Esophagus (tissue), 2 donors: ENCODE measurements around the gene VDR. TPM values are rescaled to one million over a fixed set of nuclear protein-coding genes. Genes with fewer than 3 reads are reported as not detected.

Experiments used
- H3K27ac ChIP-seq, 2 donors: one replicate each; pipeline ENCODE4 v1.5.1; 2013; ENCODE audit warnings: low read depth in 2 of 2, mild to moderate bottlenecking in 2 of 2, inconsistent platforms in 1 of 2, low read length in 1 of 2, moderate library complexity in 1 of 2
- H3K27me3 ChIP-seq, 2 donors: one replicate each; pipeline ENCODE4 v1.6.1; 2013; ENCODE audit warnings: low read length in 2 of 2, control low read depth in 1 of 2, mild to moderate bottlenecking in 1 of 2; ENCODE audit not compliant: insufficient read depth in 2 of 2, control insufficient read depth in 1 of 2
- H3K36me3 ChIP-seq, 2 donors: one replicate each; pipeline ENCODE4 v1.6.1; 2013; ENCODE audit warnings: low read length in 1 of 2; ENCODE audit not compliant: control insufficient read depth in 2 of 2, insufficient read depth in 2 of 2
- H3K4me1 ChIP-seq, 2 donors: one replicate each; pipeline ENCODE4 v1.6.1; 2013; ENCODE audit warnings: low read length in 1 of 2; ENCODE audit not compliant: control insufficient read depth in 2 of 2, insufficient read depth in 2 of 2
- H3K4me3 ChIP-seq, 2 donors: one replicate each; pipeline ENCODE4 v1.5.1; 2013; ENCODE audit warnings: low read length in 2 of 2, mild to moderate bottlenecking in 2 of 2, low read depth in 1 of 2, moderate library complexity in 1 of 2
- H3K9me3 ChIP-seq, 2 donors: one replicate each; pipeline ENCODE4 v1.6.1; 2013; ENCODE audit warnings: mild to moderate bottlenecking in 2 of 2, low read depth in 1 of 2, low read length in 1 of 2, moderate library complexity in 1 of 2; ENCODE audit not compliant: control insufficient read depth in 2 of 2, insufficient read depth in 1 of 2
- WGBS, 2 donors: extraction: QIAGEN DNeasy Blood & Tissue Kit; methylation state at CpG; one replicate each; pipeline ENCODE4 v1.1.7; 2013; 5-methylcytosine and 5-hydroxymethylcytosine counted together
- polyA plus RNA-seq, 2 donors: library from polyadenylated mRNA; stranded (reverse); fragments of 200-250 nt; gene quantifications; one replicate each; pipeline ENCODE4 v1.2.3, GENCODE V29; 2013
- donor health status: healthy with polysubstance abuse.
- donor health status: Bipolar disorder and iron deficiency.

VDR gene
- polyA plus RNA-seq, 2 donors, result 8.8 to 10.8 TPM

GRCh38 chr12:47804171-47804570, 100.6 kb downstream of the VDR start:
- Histone ChIP-seq H3K36me3 (peaks cover 0 to 16% of the 10 kb centered on the region in 2 donors), H3K27me3 (no peaks in the 10 kb centered on the region), H3K9me3 (no peaks in the 10 kb centered on the region), H3K4me3 (no peak overlapping the region), H3K4me1 (peaks cover 12 to 40% of the 10 kb centered on the region in 2 donors), H3K27ac (peak overlapping the region in 1 of 2 donors; percentile 63)
- WGBS, 2 donors, result 67 to 75% methylated on average over 8 of the region's 8 CpGs

- 71 to 73% methylated on average over 12 of the region's 12 CpGs for WGBS, 2 donors
- Histone ChIP-seq H3K4me1 (peaks cover 6 to 33% of the 10 kb centered on the region in 2 donors), H3K9me3 (no peaks in the 10 kb centered on the region), H3K27ac (peak overlapping the region in 1 of 2 donors; percentile 23), H3K27me3 (no peaks in the 10 kb centered on the region), H3K36me3 (peaks cover 0 to 19% of the 10 kb centered on the region in 2 donors), H3K4me3 (no peak overlapping the region)
These were observed 101.5 kb downstream of the VDR start for GRCh38 chr12:47803191-47803875.

GRCh38 chr12:47802312-47802711, 102.5 kb downstream of the VDR start:
- H3K27ac ChIP-seq, result peak overlapping the region; percentile 23 to 44

GRCh38 chr12:47801904-47802246, 102.9 kb downstream of the VDR start:
- peak overlapping the region; percentile 23 to 44 for H3K27ac ChIP-seq
- H3K36me3 ChIP-seq, result peaks cover 4 to 33% of the 10 kb centered on the region in 2 donors
- H3K4me3 ChIP-seq, result no peak overlapping the region
- WGBS, 2 donors, result 57 to 67% methylated on average over 9 of the region's 9 CpGs
- H3K27me3 ChIP-seq, result no peaks in the 10 kb centered on the region
- H3K4me1 ChIP-seq, result peaks cover 4 to 31% of the 10 kb centered on the region in 2 donors
- no peaks in the 10 kb centered on the region for H3K9me3 ChIP-seq

More at GRCh38 chr12:47802312-47802711, 102.5 kb downstream of the VDR start:
- H3K9me3 ChIP-seq, result no peaks in the 10 kb centered on the region
- H3K27me3 ChIP-seq, result no peaks in the 10 kb centered on the region
- 44 to 54% methylated on average over 5 of the region's 5 CpGs for WGBS, 2 donors
- H3K4me1 ChIP-seq, result peaks cover 4 to 31% of the 10 kb centered on the region in 2 donors
- H3K36me3 ChIP-seq, result peaks cover 4 to 30% of the 10 kb centered on the region in 2 donors
- H3K4me3 ChIP-seq, result no peak overlapping the region

GRCh38 chr12:47801170-47801903, 103.5 kb downstream of the VDR start:
- no peaks in the 10 kb centered on the region for H3K27me3 ChIP-seq
- peak overlapping the region; percentile 23 to 44 for H3K27ac ChIP-seq
- WGBS, 2 donors, result 57 to 65% methylated on average over 7 of the region's 7 CpGs
- peaks cover 4 to 37% of the 10 kb centered on the region in 2 donors for H3K36me3 ChIP-seq
- no peak overlapping the region for H3K4me3 ChIP-seq
- H3K9me3 ChIP-seq, result no peaks in the 10 kb centered on the region
- H3K4me1 ChIP-seq, result peaks cover 4 to 31% of the 10 kb centered on the region in 2 donors

- no peaks in the 10 kb centered on the region for H3K27me3 ChIP-seq
- H3K4me3 ChIP-seq, result no peak overlapping the region
- no peak overlapping the region for H3K27ac ChIP-seq
- peaks cover 9 to 44% of the 10 kb centered on the region in 2 donors for H3K36me3 ChIP-seq
- WGBS, 2 donors, result 87 to 91% methylated on average over 7 of the region's 7 CpGs
- H3K4me1 ChIP-seq, result peaks cover 4 to 27% of the 10 kb centered on the region in 2 donors
- no peaks in the 10 kb centered on the region for H3K9me3 ChIP-seq
These were observed 104.2 kb downstream of the VDR start for GRCh38 chr12:47800582-47800981.

GRCh38 chr12:47799357-47799955, 105.3 kb downstream of the VDR start:
- Histone ChIP-seq H3K9me3 (no peaks in the 10 kb centered on the region), H3K4me3 (no peak overlapping the region), H3K27me3 (no peaks in the 10 kb centered on the region), H3K4me1 (peaks cover 2 to 22% of the 10 kb centered on the region in 2 donors), H3K36me3 (peaks cover 15 to 55% of the 10 kb centered on the region in 2 donors), H3K27ac (no peak overlapping the region)
- WGBS, 2 donors, result 71% methylated on average over 7 of the region's 7 CpGs

- Histone ChIP-seq H3K27ac (no peak overlapping the region), H3K36me3 (peaks cover 20 to 60% of the 10 kb centered on the region in 2 donors), H3K4me3 (no peak overlapping the region), H3K27me3 (no peaks in the 10 kb centered on the region), H3K9me3 (no peaks in the 10 kb centered on the region), H3K4me1 (peaks cover 0 to 14% of the 10 kb centered on the region in 2 donors)
- WGBS, 2 donors, result 85 to 90% methylated on average over 17 of the region's 17 CpGs
These were observed 106.3 kb downstream of the VDR start for GRCh38 chr12:47798382-47798948.

- no peak overlapping the region for H3K4me3 ChIP-seq
- H3K4me1 ChIP-seq, result peaks cover 0 to 5% of the 10 kb centered on the region in 2 donors
- no peaks in the 10 kb centered on the region for H3K9me3 ChIP-seq
- no peaks in the 10 kb centered on the region for H3K27me3 ChIP-seq
- H3K36me3 ChIP-seq, result peaks cover 20 to 58% of the 10 kb centered on the region in 2 donors
- no peak overlapping the region for H3K27ac ChIP-seq
- WGBS, 2 donors, result 83% methylated on average over 10 of the region's 10 CpGs
These were observed 107.4 kb downstream of the VDR start for GRCh38 chr12:47797441-47797840.
